Measurements from ENCODE around the gene PIK3R5. TPM values are rescaled to one million over a fixed set of nuclear protein-coding genes. Genes with fewer than 3 reads are reported as not detected.

PIK3R5 gene
- total RNA-seq, 6 donors from 2014 or later: 22.3 to 175 (median 49.8) TPM

DNA sequence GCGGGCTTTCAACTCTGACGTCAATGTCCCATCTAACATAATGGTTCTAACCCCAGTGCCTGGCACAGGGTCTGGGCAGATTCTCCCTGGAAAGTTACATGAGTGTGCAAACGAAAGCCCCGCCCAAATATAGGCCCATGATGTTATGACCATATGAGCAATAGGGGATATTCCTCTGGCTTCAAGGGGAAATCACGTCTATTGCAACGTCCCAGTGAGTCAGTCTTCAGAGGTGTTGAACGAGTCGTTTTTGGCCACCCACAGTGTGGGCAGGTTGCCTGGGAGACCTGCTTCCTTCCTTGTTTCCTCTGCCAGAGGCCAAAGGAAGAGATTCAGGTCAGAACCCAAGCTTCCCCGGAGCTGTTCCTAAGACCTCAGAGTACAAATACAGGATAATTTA, 30.3 kb downstream of the PIK3R5 start:
- H3K4me3 ChIP-seq: no peak overlapping the region
- WGBS, 2 donors: 41 to 56% methylated on average over 9 of the region's 9 CpGs
- H3K27ac ChIP-seq: peak overlapping the region in 3 of 4 donors; percentile 45 to 81 (median 75)
- H3K36me3 ChIP-seq: no peaks in the 10 kb centered on the region
- ATAC-seq (ENCODE audit: low FRiP score in 2 of 2) (peak; percentile 68 to 74), DNase-seq (peak in 1 of 2 donors; percentile 86)
- TF ChIP-seq POLR2A (IDR thresholded peaks at IDR 0.05) (peak in 1 of 4 donors; percentile 43), CTCF (IDR thresholded peaks at IDR 0.05) (no peak), POLR2AphosphoS5 (IDR thresholded peaks at IDR 0.05) (peak; percentile 34 to 68), EP300 (IDR thresholded peaks at IDR 0.05) (peak in 1 of 4 donors; percentile 61)
- H3K27me3 ChIP-seq: no peaks in the 10 kb centered on the region
- H3K9me3 ChIP-seq: no peaks in the 10 kb centered on the region
- H3K4me1 ChIP-seq: peaks cover 0 to 3% (median 0%) of the 10 kb centered on the region in 4 donors

GRCh38 chr17:8934346-8934745, 31.2 kb downstream of the PIK3R5 start:
- Histone ChIP-seq H3K9me3 (peaks cover 0 to 3% (median 1%) of the 10 kb centered on the region in 4 donors), H3K4me1 (peaks cover 0 to 3% (median 0%) of the 10 kb centered on the region in 4 donors), H3K4me3 (no peak overlapping the region), H3K27ac (peak overlapping the region; percentile 8 to 81 (median 60)), H3K36me3 (no peaks in the 10 kb centered on the region), H3K27me3 (no peaks in the 10 kb centered on the region)
- TF ChIP-seq EP300 (IDR thresholded peaks at IDR 0.05) (no peak), POLR2AphosphoS5 (IDR thresholded peaks at IDR 0.05) (no peak), CTCF (IDR thresholded peaks at IDR 0.05) (no peak), POLR2A (IDR thresholded peaks at IDR 0.05) (no peak)
- ATAC-seq (ENCODE audit: low FRiP score in 2 of 2) (no peak), DNase-seq (no peak)
- WGBS, 2 donors: 80 to 83% methylated on average over 6 of the region's 6 CpGs

GRCh38 chr17:8930649-8931048, 34.9 kb downstream of the PIK3R5 start:
- peaks cover 6 to 22% (median 18%) of the 10 kb centered on the region in 4 donors for H3K9me3 ChIP-seq
- no peak overlapping the region for H3K4me3 ChIP-seq
- no peak for DNase-seq
- peaks cover 0 to 3% (median 0%) of the 10 kb centered on the region in 4 donors for H3K4me1 ChIP-seq
- H3K27ac ChIP-seq: no peak overlapping the region
- TF ChIP-seq EP300 (IDR thresholded peaks at IDR 0.05): no peak
- TF ChIP-seq POLR2AphosphoS5 (IDR thresholded peaks at IDR 0.05): no peak
- TF ChIP-seq POLR2A (IDR thresholded peaks at IDR 0.05): no peak
- TF ChIP-seq CTCF (IDR thresholded peaks at IDR 0.05): no peak
- 72 to 77% methylated on average over 4 of the region's 4 CpGs for WGBS, 2 donors
- H3K27me3 ChIP-seq: no peaks in the 10 kb centered on the region
- no peaks in the 10 kb centered on the region for H3K36me3 ChIP-seq
- ATAC-seq (ENCODE audit: low FRiP score in 2 of 2): peak in 1 of 2 donors; percentile 52

DNA sequence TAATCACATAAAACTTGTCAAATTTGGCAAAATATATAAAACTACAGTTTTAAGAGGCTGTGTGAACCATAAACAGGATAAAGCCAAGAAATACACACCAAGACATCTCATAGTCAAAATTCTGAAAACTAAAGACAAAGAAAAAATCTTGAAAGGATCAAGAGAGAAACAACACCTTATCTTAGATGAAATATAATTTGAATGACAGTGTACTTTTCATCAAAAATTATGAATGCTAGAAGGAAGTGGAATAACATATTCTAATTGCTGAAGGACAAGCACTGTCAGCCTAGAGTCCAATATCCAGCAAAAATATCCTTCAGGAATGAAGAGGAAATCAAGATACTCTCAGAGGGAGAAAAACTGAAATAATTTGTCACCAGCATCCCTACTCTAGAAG, 37.2 kb downstream of the PIK3R5 start:
- Histone ChIP-seq H3K4me1 (no peaks in the 10 kb centered on the region), H3K9me3 (peaks cover 6 to 22% (median 18%) of the 10 kb centered on the region in 4 donors), H3K4me3 (no peak overlapping the region), H3K27me3 (no peaks in the 10 kb centered on the region), H3K36me3 (no peaks in the 10 kb centered on the region), H3K27ac (no peak overlapping the region)
- no peak for TF ChIP-seq POLR2A (IDR thresholded peaks at IDR 0.05)
- TF ChIP-seq POLR2AphosphoS5 (IDR thresholded peaks at IDR 0.05): no peak
- no peak for TF ChIP-seq EP300 (IDR thresholded peaks at IDR 0.05)
- DNase-seq (no peak), ATAC-seq (ENCODE audit: low FRiP score in 2 of 2) (no peak)

DNA sequence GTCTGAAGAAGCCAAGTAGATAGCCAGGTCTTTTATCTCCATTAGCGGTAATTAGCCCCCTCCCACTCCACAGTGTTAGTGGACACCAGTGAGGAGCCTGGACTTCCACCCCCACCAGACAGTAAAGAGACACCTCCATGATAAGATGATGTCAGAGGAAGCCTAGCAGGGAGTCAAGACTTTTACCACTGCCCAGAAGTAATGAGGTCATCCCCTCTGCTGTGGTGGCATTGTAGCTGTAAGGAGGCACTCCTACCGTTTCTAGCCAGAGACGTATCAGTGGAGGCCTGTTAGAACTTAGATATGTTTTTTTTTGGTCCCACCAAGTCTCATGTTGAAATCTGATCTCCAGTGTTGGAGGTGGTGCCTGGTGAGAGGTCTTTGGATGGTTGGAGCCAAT, 38.1 kb downstream of the PIK3R5 start:
- H3K9me3 ChIP-seq: peaks cover 6 to 22% (median 18%) of the 10 kb centered on the region in 4 donors
- DNase-seq (no peak), ATAC-seq (ENCODE audit: low FRiP score in 2 of 2) (no peak)
- no peaks in the 10 kb centered on the region for H3K27me3 ChIP-seq
- TF ChIP-seq POLR2AphosphoS5 (IDR thresholded peaks at IDR 0.05) (no peak), EP300 (IDR thresholded peaks at IDR 0.05) (no peak), POLR2A (IDR thresholded peaks at IDR 0.05) (no peak)
- no peaks in the 10 kb centered on the region for H3K4me1 ChIP-seq
- H3K4me3 ChIP-seq: no peak overlapping the region
- WGBS, 2 donors: 89 to 94% methylated on average over 3 of the region's 3 CpGs
- no peaks in the 10 kb centered on the region for H3K36me3 ChIP-seq
- no peak overlapping the region for H3K27ac ChIP-seq

GRCh38 chr17:8925808-8926207, 39.7 kb downstream of the PIK3R5 start:
- no peak for DNase-seq
- H3K27ac ChIP-seq: no peak overlapping the region
- H3K4me1 ChIP-seq: no peaks in the 10 kb centered on the region
- no peak for ATAC-seq (ENCODE audit: low FRiP score in 2 of 2)
- no peaks in the 10 kb centered on the region for H3K27me3 ChIP-seq
- TF ChIP-seq POLR2A (IDR thresholded peaks at IDR 0.05) (no peak), EP300 (IDR thresholded peaks at IDR 0.05) (no peak), POLR2AphosphoS5 (IDR thresholded peaks at IDR 0.05) (no peak), CTCF (IDR thresholded peaks at IDR 0.05) (no peak)
- no peak overlapping the region for H3K4me3 ChIP-seq
- peaks cover 6 to 22% (median 18%) of the 10 kb centered on the region in 4 donors for H3K9me3 ChIP-seq
- 80 to 82% methylated on average over 4 of the region's 4 CpGs for WGBS, 2 donors
- H3K36me3 ChIP-seq: no peaks in the 10 kb centered on the region
